Urinary bladder (tissue), 4 donors: ENCODE data around the gene SRSF11. TPM values are rescaled to one million over a fixed set of nuclear protein-coding genes. Genes with fewer than 3 reads are reported as not detected.

Experiments
- DNase-seq: peaks from one replicate; pipeline ENCODE4 v3.0.0-alpha.2; 2015; ENCODE audit errors: extremely low spot score
- H3K27ac ChIP-seq: one replicate; pipeline ENCODE4 v1.5.1; 2013; ENCODE audit warnings: low read depth, mild to moderate bottlenecking, moderate library complexity
- H3K36me3 ChIP-seq: one replicate; pipeline ENCODE4 v1.6.1; 2013; ENCODE audit warnings: mild to moderate bottlenecking, moderate library complexity; ENCODE audit not compliant: insufficient read depth
- H3K4me1 ChIP-seq: one replicate; pipeline ENCODE4 v1.6.1; 2013; ENCODE audit warnings: mild to moderate bottlenecking, moderate library complexity; ENCODE audit not compliant: insufficient read depth
- H3K4me3 ChIP-seq: one replicate; pipeline ENCODE4 v1.5.1; 2013; ENCODE audit warnings: low read depth, low read length
- WGBS: extraction: QIAGEN DNeasy Blood & Tissue Kit; methylation state at CpG from one replicate; pipeline ENCODE4 v1.1.7; 2013; 5-methylcytosine and 5-hydroxymethylcytosine counted together
- polyA plus RNA-seq: library from polyadenylated mRNA; stranded (reverse); fragments of 200-250 nt; gene quantifications from one replicate; pipeline ENCODE4 v1.2.3, GENCODE V29; 2013
- total RNA-seq: library from RNA; depleted of rRNA; stranded (reverse); fragments of >200 nt; gene quantifications from one replicate; pipeline ENCODE4 v1.2.3, GENCODE V29; 2014
- donor health status: healthy with polysubstance abuse.
- donor health status: healthy.

The SRSF11 gene
- total and polyA plus RNA-seq, 2 donors, result 108 to 294 TPM

GRCh38 chr1:70239940-70240339 lies 18.8 kb downstream of the SRSF11 start:
- no peak overlapping the region for H3K27ac ChIP-seq
- H3K36me3 ChIP-seq, result peaks cover 4% of the 10 kb centered on the region
- DNase-seq, result no peak
- H3K4me3 ChIP-seq, result no peak overlapping the region
- H3K4me1 ChIP-seq, result no peaks in the 10 kb centered on the region

GRCh38 chr1:70247122-70247521 lies 25.9 kb downstream of the SRSF11 start:
- DNase-seq, result no peak
- H3K27ac ChIP-seq, result no peak overlapping the region
- H3K4me3 ChIP-seq, result no peak overlapping the region
- H3K36me3 ChIP-seq, result peaks cover 8% of the 10 kb centered on the region
- no peaks in the 10 kb centered on the region for H3K4me1 ChIP-seq

GRCh38 chr1:70247768-70248167 lies 26.6 kb downstream of the SRSF11 start:
- DNase-seq, result no peak
- no peak overlapping the region for H3K27ac ChIP-seq
- H3K36me3 ChIP-seq, result peaks cover 8% of the 10 kb centered on the region
- H3K4me3 ChIP-seq, result no peak overlapping the region
- no peaks in the 10 kb centered on the region for H3K4me1 ChIP-seq

- 77% methylated on average over 4 of the region's 4 CpGs for WGBS
- H3K4me3 ChIP-seq, result no peak overlapping the region
- H3K27ac ChIP-seq, result no peak overlapping the region
- no peak for DNase-seq
- no peaks in the 10 kb centered on the region for H3K4me1 ChIP-seq
- peaks cover 8% of the 10 kb centered on the region for H3K36me3 ChIP-seq
Observed at GRCh38 chr1:70248729-70249128, 27.5 kb downstream of the SRSF11 start.

- no peak overlapping the region for H3K4me3 ChIP-seq
- 100% methylated on average over 1 of the region's 1 CpG for WGBS
- H3K4me1 ChIP-seq, result no peaks in the 10 kb centered on the region
- H3K27ac ChIP-seq, result no peak overlapping the region
- H3K36me3 ChIP-seq, result no peaks in the 10 kb centered on the region
- no peak for DNase-seq
Observed at GRCh38 chr1:70256664-70257063, 35.5 kb downstream of the SRSF11 start.

- no peak for DNase-seq
Observed at GRCh38 chr1:70264839-70265238, 43.7 kb downstream of the SRSF11 start.

GRCh38 chr1:70265946-70266345 lies 44.8 kb downstream of the SRSF11 start:
- Histone ChIP-seq H3K27ac (no peak overlapping the region), H3K4me3 (no peak overlapping the region), H3K36me3 (peaks cover 8% of the 10 kb centered on the region), H3K4me1 (no peaks in the 10 kb centered on the region)
- WGBS, result 93% methylated on average over 1 of the region's 1 CpG
- no peak for DNase-seq

More at GRCh38 chr1:70264839-70265238, 43.7 kb downstream of the SRSF11 start:
- H3K36me3 ChIP-seq, result peaks cover 8% of the 10 kb centered on the region
- H3K4me3 ChIP-seq, result no peak overlapping the region
- 89% methylated on average over 7 of the region's 7 CpGs for WGBS
- H3K27ac ChIP-seq, result no peak overlapping the region
- no peaks in the 10 kb centered on the region for H3K4me1 ChIP-seq

GRCh38 chr1:70277875-70278274 lies 56.7 kb downstream of the SRSF11 start:
- Histone ChIP-seq H3K4me3 (no peak overlapping the region), H3K27ac (no peak overlapping the region), H3K36me3 (peaks cover 2% of the 10 kb centered on the region), H3K4me1 (no peaks in the 10 kb centered on the region)
- DNase-seq, result no peak
- 95% methylated on average over 5 of the region's 5 CpGs for WGBS

- no peak for DNase-seq
- Histone ChIP-seq H3K27ac (no peak overlapping the region), H3K4me1 (no peaks in the 10 kb centered on the region), H3K4me3 (no peak overlapping the region), H3K36me3 (peaks cover 2% of the 10 kb centered on the region)
- WGBS, result 93% methylated on average over 1 of the region's 1 CpG
Observed at GRCh38 chr1:70278710-70279109, 57.5 kb downstream of the SRSF11 start.

- no peaks in the 10 kb centered on the region for H3K36me3 ChIP-seq
- no peak for DNase-seq
- no peak overlapping the region for H3K4me3 ChIP-seq
- 96% methylated on average over 2 of the region's 2 CpGs for WGBS
- H3K27ac ChIP-seq, result no peak overlapping the region
- no peaks in the 10 kb centered on the region for H3K4me1 ChIP-seq
Observed at GRCh38 chr1:70284366-70284765, 63.2 kb downstream of the SRSF11 start.

- WGBS, result 85% methylated on average over 5 of the region's 5 CpGs
- Histone ChIP-seq H3K27ac (no peak overlapping the region), H3K36me3 (peaks cover under 1% of the 10 kb centered on the region), H3K4me3 (no peak overlapping the region), H3K4me1 (no peaks in the 10 kb centered on the region)
- DNase-seq, result no peak
Observed at GRCh38 chr1:70286453-70286852, 65.3 kb downstream of the SRSF11 start.

GRCh38 chr1:70288166-70288565 lies 67.0 kb downstream of the SRSF11 start:
- H3K4me1 ChIP-seq, result no peaks in the 10 kb centered on the region
- peaks cover 2% of the 10 kb centered on the region for H3K36me3 ChIP-seq
- H3K4me3 ChIP-seq, result no peak overlapping the region
- DNase-seq, result no peak
- H3K27ac ChIP-seq, result no peak overlapping the region

- Histone ChIP-seq H3K4me3 (no peak overlapping the region), H3K27ac (no peak overlapping the region), H3K4me1 (no peaks in the 10 kb centered on the region), H3K36me3 (peaks cover 2% of the 10 kb centered on the region)
- DNase-seq, result no peak
- 75% methylated on average over 1 of the region's 1 CpG for WGBS
Observed at GRCh38 chr1:70290218-70290617, 69.0 kb downstream of the SRSF11 start.

- H3K36me3 ChIP-seq, result peaks cover 2% of the 10 kb centered on the region
- H3K4me1 ChIP-seq, result no peaks in the 10 kb centered on the region
- H3K4me3 ChIP-seq, result no peak overlapping the region
- DNase-seq, result no peak
- H3K27ac ChIP-seq, result no peak overlapping the region
Observed at GRCh38 chr1:70293186-70293843, 72.1 kb downstream of the SRSF11 start.

GRCh38 chr1:70295749-70296148 lies 74.6 kb downstream of the SRSF11 start:
- Histone ChIP-seq H3K27ac (no peak overlapping the region), H3K4me3 (no peak overlapping the region), H3K36me3 (peaks cover 2% of the 10 kb centered on the region), H3K4me1 (no peaks in the 10 kb centered on the region)
- no peak for DNase-seq
- WGBS, result 93% methylated on average over 4 of the region's 4 CpGs
